Adrenal gland (tissue), 12 donors: ENCODE measurements around the gene PLCH2. TPM values are rescaled to one million over a fixed set of nuclear protein-coding genes. Genes with fewer than 3 reads are reported as not detected.
A peak's percentile ranks its signal among the peaks of the same experiment; 100 is the strongest.

Experiments
- DNase-seq, 7 donors: peaks; one replicate each; pipeline ENCODE4 v3.0.0-alpha.2; 2019 to 2020
- H3K27ac ChIP-seq, 5 donors: fragments of 200-600 bp; sonication (generic) in 4 of 5; 1 replicate in 3 of 5; 2 replicates in 2 of 5; pipeline versions ENCODE4 v1.5.1 to v1.8.0; 2016 to 2020; ENCODE audit warnings: mild to moderate bottlenecking in 1 of 5
- H3K27me3 ChIP-seq: fragments of 200-600 bp; 2 replicates; pipeline ENCODE4 v1.8.0; 2021
- H3K36me3 ChIP-seq, 2 donors: fragments of 200-600 bp; replicated peaks in 1 of 2; 1 replicate in 1 of 2; 2 replicates in 1 of 2; pipeline versions ENCODE4 v1.5.1 to v1.8.0; 2018 to 2022
- H3K4me1 ChIP-seq, 2 donors: fragments of 200-600 bp; replicated peaks in 1 of 2; 1 replicate in 1 of 2; 2 replicates in 1 of 2; pipeline versions ENCODE4 v1.5.1 to v1.8.0; 2018 to 2021
- H3K4me3 ChIP-seq, 4 donors: fragments of 200-600 bp; sonication (generic) in 3 of 4; one replicate each; pipeline ENCODE4 v1.5.1; 2016 to 2018
- H3K9me3 ChIP-seq, 3 donors: fragments of 200-600 bp; sonication (generic) in 1 of 3; replicated peaks in 1 of 3; 1 replicate in 2 of 3; 2 replicates in 1 of 3; pipeline versions ENCODE4 v1.5.1 to v1.8.0; 2016 to 2021
- POLR2A ChIP-seq, 2 donors: fragments of 450-650 bp; IDR thresholded peaks; one replicate each; pipeline ENCODE4 v1.6.1; 2017; ENCODE audit warnings: antibody characterized with exemption in 2 of 2, mild to moderate bottlenecking in 2 of 2, moderate library complexity in 1 of 2
- WGBS, 4 donors: extraction: QIAGEN DNeasy Blood & Tissue Kit in 2 of 4; methylation state at CpG; one replicate each; pipeline versions ENCODE4 v1.1.5 to v1.1.7; 2013 to 2017; 5-methylcytosine and 5-hydroxymethylcytosine counted together
- intact Hi-C, 2 donors: fragments of 100-400 bp; cut with DNase I; formaldehyde crosslinking; loops; one replicate each; pipeline versions ENCODE4 v1.14.1 to v1.15.0; 2022 to 2023
- polyA plus RNA-seq, 3 donors: library from polyadenylated mRNA; stranded (reverse); fragments of 200-250 nt in 2 of 3; fragments of 350-450 nt in 1 of 3; fragmentation: Illumina TruSeq in 1 of 3; extraction: RNeasy Lipid Tissue Mini Kit (QIAGEN cat#74804) in 1 of 3; gene quantifications; one replicate each; pipeline ENCODE4 v1.2.3, GENCODE V29; 2013 to 2014
- total RNA-seq, 9 donors: library from RNA; depleted of rRNA in 4 of 9; stranded (reverse); fragments of >200 nt in 4 of 9; fragments of 120-200 nt in 1 of 9; fragmentation: NEBNext Ultra II Directional in 1 of 9; extraction: Animal tissue kit (Norgen Biotek cat#: 25700) in 1 of 9; gene quantifications; one replicate each; pipeline versions ENCODE4 v1.1.0 to v1.2.4, GENCODE V29; 2013 to 2023
- TF ChIP-seq, protein P1 (sequence below), 6 experiments: fragments of 450-650 bp in 4 of 6; fragments of 200-600 bp in 2 of 6; sonication (generic) in 1 of 6; IDR thresholded peaks; 1 replicate in 5 of 6; 2 replicates in 1 of 6; pipeline versions ENCODE4 v1.5.1 to v1.8.0; 2016 to 2021; ENCODE audit warnings: antibody characterized with exemption in 6 of 6, mild to moderate bottlenecking in 2 of 6, moderate library complexity in 1 of 6
- donor health status: healthy with polysubstance abuse.
- donor health status: Bipolar disorder and iron deficiency.
- donor health status: DM: yes; HTN: yes; CAD: no.
- donor health status: DM: no; HTN: no; CAD: no.
- donor health status: DM: no; HTN: no; CAD: no.
- donor health status: DM: yes; HTN: yes; CAD: no.

Gene PLCH2
- total and polyA plus RNA-seq, 12 donors = 0.22 to 66.3 (median 2.2) TPM; not detected in 1

DNA sequence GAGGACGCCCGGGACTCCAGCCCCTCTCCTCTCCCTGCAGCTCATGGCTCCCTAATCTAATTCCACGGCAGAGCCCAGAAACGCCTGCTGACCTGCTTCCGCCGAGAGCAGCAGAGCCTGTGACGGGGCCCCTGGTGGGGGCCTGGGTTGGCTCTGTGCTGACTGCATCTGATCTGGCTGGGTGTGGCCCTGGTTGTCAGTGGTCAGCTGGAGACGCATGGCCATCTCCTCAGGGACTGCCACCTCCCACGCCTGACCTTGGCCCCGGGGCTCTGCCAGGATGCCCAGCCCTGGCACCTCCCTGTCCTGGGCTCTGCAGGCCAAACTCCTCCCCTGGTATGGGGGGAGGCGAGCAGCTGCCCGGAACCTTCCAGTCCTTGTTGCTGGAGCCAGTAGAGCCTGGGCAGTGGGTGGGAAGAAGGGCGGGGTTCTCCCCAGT, 1.1 kb upstream of the PLCH2 start:
- Histone ChIP-seq H3K4me3 (peak overlapping the region in 1 of 4 donors; percentile 32), H3K36me3 (no peaks in the 10 kb centered on the region), H3K4me1 (peaks cover 11 to 24% of the 10 kb centered on the region in 2 donors), H3K27ac (peak overlapping the region in 4 of 5 donors; percentile 31 to 89 (median 72)), H3K27me3 (no peaks in the 10 kb centered on the region), H3K9me3 (no peaks in the 10 kb centered on the region)
- WGBS, 4 donors = 29 to 47% (median 38%) methylated on average over 5 to 13 of the region's 13 CpGs
- DNase-seq = peak; percentile 81 to 99 (median 95)
- TF ChIP-seq POLR2A (IDR thresholded peaks at IDR 0.05) = peak; percentile 60 to 72
- TF ChIP-seq, protein P1, sequence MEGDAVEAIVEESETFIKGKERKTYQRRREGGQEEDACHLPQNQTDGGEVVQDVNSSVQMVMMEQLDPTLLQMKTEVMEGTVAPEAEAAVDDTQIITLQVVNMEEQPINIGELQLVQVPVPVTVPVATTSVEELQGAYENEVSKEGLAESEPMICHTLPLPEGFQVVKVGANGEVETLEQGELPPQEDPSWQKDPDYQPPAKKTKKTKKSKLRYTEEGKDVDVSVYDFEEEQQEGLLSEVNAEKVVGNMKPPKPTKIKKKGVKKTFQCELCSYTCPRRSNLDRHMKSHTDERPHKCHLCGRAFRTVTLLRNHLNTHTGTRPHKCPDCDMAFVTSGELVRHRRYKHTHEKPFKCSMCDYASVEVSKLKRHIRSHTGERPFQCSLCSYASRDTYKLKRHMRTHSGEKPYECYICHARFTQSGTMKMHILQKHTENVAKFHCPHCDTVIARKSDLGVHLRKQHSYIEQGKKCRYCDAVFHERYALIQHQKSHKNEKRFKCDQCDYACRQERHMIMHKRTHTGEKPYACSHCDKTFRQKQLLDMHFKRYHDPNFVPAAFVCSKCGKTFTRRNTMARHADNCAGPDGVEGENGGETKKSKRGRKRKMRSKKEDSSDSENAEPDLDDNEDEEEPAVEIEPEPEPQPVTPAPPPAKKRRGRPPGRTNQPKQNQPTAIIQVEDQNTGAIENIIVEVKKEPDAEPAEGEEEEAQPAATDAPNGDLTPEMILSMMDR (IDR thresholded peaks at IDR 0.05) = no peak
- intact Hi-C loops = no loop called here

DNA sequence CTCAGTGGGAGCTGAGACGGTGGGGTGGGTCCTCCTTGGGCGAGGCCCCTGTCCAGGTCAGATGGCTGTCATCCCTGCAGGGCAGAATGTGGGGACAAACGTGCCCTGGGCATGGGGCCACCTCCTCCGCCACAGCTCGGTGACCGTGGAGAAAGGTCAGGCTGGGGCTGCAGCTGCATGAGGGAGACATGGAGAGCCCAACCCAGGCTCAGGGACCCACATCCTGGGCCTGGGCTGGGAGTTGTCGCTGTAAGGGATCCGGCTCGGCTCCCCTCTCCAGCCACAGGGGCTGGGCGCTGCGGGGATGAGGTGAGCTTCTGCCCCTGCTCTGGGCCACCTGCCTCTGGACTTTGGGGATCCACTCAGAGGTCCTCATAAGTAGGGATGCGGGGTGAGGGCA, 518 bp upstream of the PLCH2 start:
- Histone ChIP-seq H3K27me3 (no peaks in the 10 kb centered on the region), H3K4me1 (peaks cover 11 to 24% of the 10 kb centered on the region in 2 donors), H3K9me3 (no peaks in the 10 kb centered on the region), H3K36me3 (no peaks in the 10 kb centered on the region), H3K4me3 (no peak overlapping the region), H3K27ac (peak overlapping the region in 2 of 5 donors; percentile 78 to 89)
- TF ChIP-seq, protein P1 (IDR thresholded peaks at IDR 0.05) = no peak
- no peak for TF ChIP-seq POLR2A (IDR thresholded peaks at IDR 0.05)
- intact Hi-C loops = no loop called here
- peak in 5 of 7 donors; percentile 33 to 67 (median 45) for DNase-seq
- WGBS, 4 donors = 49 to 76% (median 69%) methylated on average over 4 to 12 of the region's 12 CpGs

DNA sequence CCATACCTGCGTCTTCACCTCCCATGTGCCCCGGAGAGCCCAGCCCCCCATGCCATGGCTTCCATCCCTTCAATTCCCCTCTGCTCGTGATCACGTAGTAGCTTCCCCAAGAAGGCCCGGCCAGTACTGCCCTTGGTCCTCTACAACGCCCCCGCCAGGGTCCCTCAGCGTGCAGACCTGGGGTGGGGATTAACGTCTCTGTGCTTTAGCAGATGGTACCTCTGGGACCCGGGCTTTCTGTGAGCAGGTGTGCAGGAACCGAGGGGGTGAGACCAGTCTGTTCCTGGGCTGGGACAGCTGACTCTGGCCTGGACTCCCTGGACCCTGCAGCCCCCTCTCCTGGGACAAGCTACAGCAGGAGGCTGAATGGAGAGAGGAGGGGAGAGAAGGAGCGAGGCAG, 1.2 kb downstream of the PLCH2 start:
- 74 to 83% (median 77%) methylated on average over 11 to 12 of the region's 12 CpGs for WGBS, 4 donors
- Histone ChIP-seq H3K27ac (no peak overlapping the region), H3K4me3 (no peak overlapping the region), H3K9me3 (no peaks in the 10 kb centered on the region), H3K4me1 (peaks cover 11 to 24% of the 10 kb centered on the region in 2 donors), H3K36me3 (no peaks in the 10 kb centered on the region), H3K27me3 (no peaks in the 10 kb centered on the region)
- intact Hi-C loops = no loop called here
- TF ChIP-seq POLR2A (IDR thresholded peaks at IDR 0.05) = no peak
- TF ChIP-seq, protein P1 (IDR thresholded peaks at IDR 0.05) = no peak
- no peak for DNase-seq

DNA sequence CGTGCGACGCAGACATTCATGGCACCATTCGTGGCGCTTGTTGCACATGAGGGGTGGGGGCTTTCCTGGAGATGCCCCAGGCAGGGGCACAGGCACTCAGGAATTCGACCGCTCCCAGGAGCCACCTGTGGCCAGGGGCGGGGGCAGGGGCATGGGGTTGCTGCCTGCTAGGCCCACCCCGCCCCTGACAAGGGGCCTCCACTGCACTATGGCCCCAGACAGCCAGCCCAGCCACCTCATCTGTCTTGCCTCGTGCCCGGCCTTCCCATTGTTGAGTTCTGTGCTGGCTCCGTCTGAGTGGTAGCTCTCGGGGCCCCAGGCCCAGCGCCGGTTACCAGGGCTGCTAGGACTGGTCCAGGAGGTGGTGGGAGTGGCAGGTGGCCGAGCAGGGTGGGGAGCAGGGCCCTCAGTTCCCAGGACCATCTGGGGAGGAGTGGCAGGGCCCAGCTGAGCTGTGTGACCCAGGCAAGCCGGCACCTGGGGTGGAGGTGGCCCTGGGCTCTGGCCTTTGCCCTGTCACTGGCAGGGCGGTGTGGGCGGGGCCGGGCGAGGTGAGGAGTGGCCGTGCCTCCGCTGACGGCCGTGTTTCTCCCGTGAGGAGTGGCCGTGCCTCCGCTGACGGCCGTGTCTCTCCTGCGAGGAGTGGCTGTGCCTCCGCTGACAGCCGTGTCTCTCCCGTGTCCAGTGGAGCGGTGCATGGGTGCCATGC, 1.9 kb downstream of the PLCH2 start:
- 70 to 76% (median 73%) methylated on average over 14 to 35 of the region's 35 CpGs for WGBS, 4 donors
- intact Hi-C loops = no loop called here

More for the DNA sequence above, 1.9 kb downstream of the PLCH2 start:
- Histone ChIP-seq H3K9me3 (no peaks in the 10 kb centered on the region), H3K27ac (peak overlapping the region in 1 of 5 donors; percentile 47), H3K27me3 (no peaks in the 10 kb centered on the region), H3K4me1 (peaks cover 11 to 24% of the 10 kb centered on the region in 2 donors), H3K36me3 (no peaks in the 10 kb centered on the region), H3K4me3 (no peak overlapping the region)
- DNase-seq = no peak
- TF ChIP-seq POLR2A (IDR thresholded peaks at IDR 0.05) = no peak
- TF ChIP-seq, protein P1 (IDR thresholded peaks at IDR 0.05) = no peak
